HepG2 (cell line): ENCODE data around the gene SLC17A9. TPM values are rescaled to one million over a fixed set of nuclear protein-coding genes. Genes with fewer than 3 reads are reported as not detected.

Experiments used
- ATAC-seq: fragments of 200-7000 bp; cut with Tn5 transposase; 3 replicates; pipeline ENCODE4 v1.9.1; 2020; ENCODE audit warnings: mild to moderate bottlenecking, moderate library complexity
- BruUV-seq: library from RNA; stranded (reverse); fragments of 400-500 nt; replicated peaks from 2 replicates; lab custom pipeline; 2021; lab: Mats Ljungman, UMichigan
- CTCF ChIA-PET: fragments of 300-600 bp; formaldehyde crosslinking; extraction: SDS; loops from one replicate; lab custom pipeline; 2021; ENCODE audit warnings: low total read pairs, inconsistent platforms, low intra/inter-chr PET ratio; lab: Yijun Ruan, JAX
- POLR2A ChIA-PET: fragments of 350-600 bp; sonication (Branson Sonifier 250); formaldehyde crosslinking; loops from one replicate; lab custom pipeline; 2020; ENCODE audit warnings: antibody characterized with exemption, inconsistent platforms; lab: Yijun Ruan, JAX
- DNase-seq: peaks from one replicate; pipeline ENCODE4 v3.0.0-alpha.2; 2015; ENCODE audit warnings: low spot score
- FAIRE-seq: peaks from 3 replicates; lab custom pipeline; 2011; peaks lifted over from hg19 to GRCh38; lab: Jason Lieb, UNC
- H2AFZ ChIP-seq: one replicate; pipeline ENCODE4 v1.6.1; 2011; ENCODE audit warnings: low read length, inconsistent platforms
- H3K27ac ChIP-seq: fragments of 300-600 bp; 3 replicates; pipeline ENCODE4 v1.8.0; 2011; ENCODE audit warnings: mixed run types, mild to moderate bottlenecking, mixed read lengths, low read length, inconsistent platforms; ENCODE audit not compliant: insufficient read depth; ENCODE audit errors: extremely low read length
- H3K27me3 ChIP-seq, 2 experiments: fragments of 200-600 bp in 1 of 2; 2 replicates in 1 of 2; 3 replicates in 1 of 2; pipeline versions ENCODE4 v1.6.0 to v1.8.0; 2011; ENCODE audit warnings: low read length in 2 of 2, mild to moderate bottlenecking in 2 of 2, moderate library complexity in 2 of 2, inconsistent platforms in 1 of 2; ENCODE audit not compliant: insufficient read depth in 2 of 2, control insufficient read depth in 1 of 2
- H3K36me3 ChIP-seq, 2 experiments: fragments of 200-600 bp in 1 of 2; replicated peaks in 1 of 2; 2 replicates in 1 of 2; 3 replicates in 1 of 2; pipeline versions ENCODE4 v1.5.1 to v1.8.0; 2011; ENCODE audit warnings: low read length in 2 of 2, inconsistent platforms in 1 of 2; ENCODE audit not compliant: insufficient read depth in 2 of 2, control insufficient read depth in 1 of 2
- H3K4me1 ChIP-seq: 2 replicates; pipeline ENCODE4 v1.5.1; 2012; ENCODE audit warnings: low read length, inconsistent platforms; ENCODE audit not compliant: insufficient read depth
- H3K4me2 ChIP-seq: 2 replicates; pipeline ENCODE4 v1.6.0; 2011; ENCODE audit warnings: low read depth, low read length, inconsistent platforms
- H3K4me3 ChIP-seq, 3 experiments: fragments of 200-600 bp in 1 of 3; sonication (generic), shearing (Covaris generic) in 1 of 3; replicated peaks in 1 of 3; 2 replicates each; pipeline ENCODE4 v1.5.1; 2011 to 2016; ENCODE audit warnings: low read length in 3 of 3, inconsistent platforms in 2 of 3, low read depth in 2 of 3, mild to moderate bottlenecking in 2 of 3, control low read depth in 1 of 3, mixed read lengths in 1 of 3; ENCODE audit not compliant: insufficient read depth in 1 of 3
- H3K79me2 ChIP-seq: one replicate; pipeline ENCODE4 v1.6.1; 2011; ENCODE audit warnings: low read length, inconsistent platforms; ENCODE audit not compliant: insufficient read depth
- H3K9ac ChIP-seq: 2 replicates; pipeline ENCODE4 v1.6.0; 2011; ENCODE audit warnings: mild to moderate bottlenecking, low read depth, low read length, inconsistent platforms; ENCODE audit not compliant: insufficient read depth
- H3K9me3 ChIP-seq: 2 replicates; pipeline ENCODE4 v1.5.1; 2012; ENCODE audit warnings: mild to moderate bottlenecking, low read length
- H4K20me1 ChIP-seq: 2 replicates; pipeline ENCODE4 v1.6.0; 2011; ENCODE audit warnings: inconsistent platforms, mild to moderate bottlenecking, low read length, moderate library complexity; ENCODE audit not compliant: insufficient read depth
- ARHGAP35 ChIP-seq: sonication (generic); formaldehyde crosslinking; IDR thresholded peaks from 2 replicates; pipeline ENCODE4 v1.9.0; 2022; ENCODE audit warnings: mild to moderate bottlenecking, inconsistent platforms, moderate library complexity, missing genetic modification reagents, borderline replicate concordance
- CAMTA2 ChIP-seq: sonication (generic); formaldehyde crosslinking; IDR thresholded peaks from 2 replicates; pipeline ENCODE4 v1.4.0; 2020; ENCODE audit warnings: mild to moderate bottlenecking, missing genetic modification reagents, borderline replicate concordance
- EED ChIP-seq: sonication (generic); formaldehyde crosslinking; IDR thresholded peaks from 2 replicates; pipeline ENCODE4 v1.5.0; 2020; ENCODE audit warnings: mild to moderate bottlenecking, missing genetic modification reagents
- FOXK2 ChIP-seq: fragments of 450-650 bp; IDR thresholded peaks from 2 replicates; pipeline ENCODE4 v1.6.1; 2016
- HOXA5 ChIP-seq: sonication (generic); formaldehyde crosslinking; IDR thresholded peaks from 2 replicates; pipeline ENCODE4 v1.4.0; 2020; ENCODE audit warnings: missing genetic modification reagents
- ISX ChIP-seq: sonication (generic); formaldehyde crosslinking; conservative IDR thresholded peaks from 2 replicates; pipeline ENCODE4 v1.5.0; 2020; ENCODE audit warnings: missing genetic modification reagents
- KDM6A ChIP-seq: IDR thresholded peaks from 2 replicates; pipeline ENCODE4 v1.6.1; 2016; ENCODE audit warnings: low read depth
- MEF2D ChIP-seq: sonication (generic); formaldehyde crosslinking; IDR thresholded peaks from 2 replicates; pipeline ENCODE4 v1.5.1; 2020; ENCODE audit warnings: mild to moderate bottlenecking, missing genetic modification reagents
- MYC ChIP-seq: sonication (generic); formaldehyde crosslinking; IDR thresholded peaks from 2 replicates; pipeline ENCODE4 v1.9.0; 2021; ENCODE audit warnings: missing genetic modification reagents, borderline replicate concordance
- NONO ChIP-seq, 2 experiments: fragments of 450-650 bp in 1 of 2; sonication (generic) in 1 of 2; formaldehyde crosslinking in 1 of 2; IDR thresholded peaks in 1 of 2; conservative IDR thresholded peaks in 1 of 2; 2 replicates each; pipeline versions ENCODE4 v1.6.1 to v1.8.0; 2017 to 2022; ENCODE audit warnings: mild to moderate bottlenecking in 1 of 2, missing genetic modification reagents in 1 of 2, moderate library complexity in 1 of 2
- PHF20 ChIP-seq: sonication (generic); formaldehyde crosslinking; IDR thresholded peaks from 2 replicates; pipeline ENCODE4 v1.5.0; 2020; ENCODE audit warnings: mild to moderate bottlenecking, missing genetic modification reagents
- POLR2A ChIP-seq, 2 experiments: IDR thresholded peaks; 2 replicates each; pipeline ENCODE4 v1.6.1; 2011; ENCODE audit warnings: low read depth in 2 of 2, low read length in 2 of 2, mild to moderate bottlenecking in 1 of 2, moderate library complexity in 1 of 2; ENCODE audit not compliant: insufficient read depth in 1 of 2
- RXRA ChIP-seq: sonication (generic); formaldehyde crosslinking; IDR thresholded peaks from 2 replicates; pipeline ENCODE4 v1.5.1; 2020; ENCODE audit warnings: missing genetic modification reagents
- TEAD3 ChIP-seq: optimal IDR thresholded peaks from 2 replicates; pipeline ENCODE3; 2016; ENCODE audit warnings: borderline replicate concordance
- XBP1 ChIP-seq: sonication (generic); formaldehyde crosslinking; IDR thresholded peaks from 2 replicates; pipeline ENCODE4 v1.5.0; 2020; ENCODE audit warnings: missing genetic modification reagents
- ZFYVE20 ChIP-seq: sonication (generic); formaldehyde crosslinking; IDR thresholded peaks from 2 replicates; pipeline ENCODE4 v1.8.0; 2023; ENCODE audit warnings: low read depth, mild to moderate bottlenecking, moderate library complexity, missing genetic modification reagents, borderline replicate concordance
- ZNF143 ChIP-seq: sonication (generic); formaldehyde crosslinking; IDR thresholded peaks from 2 replicates; pipeline ENCODE4 v1.4.0; 2020; ENCODE audit warnings: missing genetic modification reagents
- ZNF556 ChIP-seq: sonication (generic); formaldehyde crosslinking; IDR thresholded peaks from 2 replicates; pipeline ENCODE4 v1.4.0; 2020; ENCODE audit warnings: mild to moderate bottlenecking, missing genetic modification reagents, borderline replicate concordance
- ZNF605 ChIP-seq: sonication (generic); formaldehyde crosslinking; IDR thresholded peaks from 2 replicates; pipeline ENCODE4 v1.8.0; 2022; ENCODE audit warnings: mild to moderate bottlenecking, missing genetic modification reagents
- WGBS: methylation state at CpG from one replicate; pipeline ENCODE4 v1.1.6; 2017; ENCODE audit warnings: low lambda C conversion rate; 5-methylcytosine and 5-hydroxymethylcytosine counted together
- in situ Hi-C: cut with HindIII; loops from 2 replicates; pipeline ENCODE4 v1.10.0; 2017; ENCODE audit warnings: low pct_unique_long_range_greater_than_20kb; ENCODE audit not compliant: extremely low pct_ligation_motif_present
- intact Hi-C: fragments of 100-400 bp; cut with micrococcal nuclease; formaldehyde crosslinking; loops from one replicate; pipeline ENCODE4 v1.10.0; 2022; ENCODE audit not compliant: unreplicated experiment
- polyA plus RNA-seq, 8 experiments: library from polyadenylated mRNA; depleted of rRNA in 3 of 8; stranded (reverse) in 7 of 8; unstranded in 1 of 8; fragments of >200 nt; fragmentation: Illumina TruSeq in 4 of 8; extraction: Trizol in 4 of 8; gene quantifications; 2 replicates each; pipeline versions ENCODE4 v1.2.1 to v1.2.3, GENCODE V29; 2011 to 2016; ENCODE audit warnings: low read depth in 4 of 8, missing spikeins in 1 of 8, mixed read lengths in 1 of 8; ENCODE audit not compliant: insufficient read depth in 1 of 8
- total RNA-seq, 5 experiments: library from RNA; depleted of rRNA; stranded (reverse); fragments of >200 nt; fragmentation: Illumina TruSeq; extraction: Trizol; gene quantifications; 2 replicates each; pipeline ENCODE4 v1.2.3, GENCODE V29; 2016; ENCODE audit warnings: low read depth in 1 of 5
- TF ChIP-seq, protein P1 (sequence below): sonication (generic); formaldehyde crosslinking; IDR thresholded peaks from 2 replicates; pipeline ENCODE4 v1.8.0; 2022; ENCODE audit warnings: mild to moderate bottlenecking, missing genetic modification reagents, moderate library complexity
- TF ChIP-seq, protein P2 (sequence below): sonication (generic); formaldehyde crosslinking; IDR thresholded peaks from 2 replicates; pipeline ENCODE4 v1.4.0; 2020; ENCODE audit warnings: missing genetic modification reagents, borderline replicate concordance
- TF ChIP-seq, protein P3 (sequence below): sonication (generic); formaldehyde crosslinking; IDR thresholded peaks from 2 replicates; pipeline ENCODE4 v1.8.1; 2023; ENCODE audit warnings: mild to moderate bottlenecking, missing genetic modification reagents, borderline replicate concordance

The SLC17A9 gene
- total and polyA plus RNA-seq, 2 of the 13 experiments (the other 11 are each of a cell fraction or from before 2014, with no cell fraction given): 110 to 191 TPM

DNA sequence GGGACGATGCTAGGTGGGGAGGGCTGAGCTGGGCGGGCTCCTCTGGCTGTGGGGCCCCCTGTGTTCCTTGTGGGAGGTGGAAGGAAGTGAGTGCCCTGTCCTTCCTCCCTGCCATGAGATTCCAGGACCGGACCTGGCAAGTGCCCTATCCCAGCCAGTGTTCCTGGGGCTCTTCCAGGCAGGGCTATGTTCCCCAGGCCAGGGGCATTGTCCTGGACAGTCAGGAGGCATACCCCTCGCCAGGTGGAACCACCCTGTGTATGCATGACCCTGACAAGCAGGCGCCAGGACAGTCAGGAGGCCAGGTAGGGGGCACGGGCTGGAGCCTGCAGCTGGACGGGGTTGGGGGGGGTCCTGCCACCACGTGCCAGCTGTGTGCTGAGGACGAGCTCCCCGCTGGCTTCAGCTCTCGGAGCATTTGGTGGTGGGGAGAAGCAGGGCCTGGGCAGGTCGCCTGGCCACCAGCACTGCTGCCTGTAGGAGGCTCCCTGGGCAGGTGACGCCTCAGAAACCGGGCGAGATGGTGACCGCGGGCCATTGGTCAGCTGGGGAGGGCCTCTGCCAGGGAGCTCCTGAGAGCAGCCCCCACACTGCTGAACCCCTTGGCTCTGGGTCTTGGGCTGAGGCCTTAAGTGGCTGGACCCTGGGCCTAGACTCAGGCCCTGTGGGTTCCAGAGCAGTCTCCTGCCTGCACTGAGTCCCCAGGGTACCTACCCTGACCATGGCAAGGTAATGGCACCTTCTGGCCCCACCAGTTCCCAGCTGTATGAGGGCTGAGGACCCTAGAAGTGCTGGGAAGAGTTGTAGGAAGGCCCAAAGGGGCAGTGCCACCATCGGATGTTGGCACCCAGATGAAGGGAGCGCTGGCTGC lies 694 bp downstream of the SLC17A9 start:
- Histone ChIP-seq H3K36me3 (peaks cover 24 to 45% of the 10 kb centered on the region in 2 experiments), H2AFZ (no peak overlapping the region), H3K9ac (peak overlapping the region; percentile 95), H3K4me1 (peaks cover 76% of the 10 kb centered on the region), H4K20me1 (peaks cover 26% of the 10 kb centered on the region), H3K9me3 (no peaks in the 10 kb centered on the region), H3K4me2 (peak overlapping the region; percentile 100), H3K27me3 (no peaks in the 10 kb centered on the region; a peak in 1 of 5 replicates), H3K4me3 (peak overlapping the region; percentile 74 to 95 (median 78)), H3K27ac (peak overlapping the region; percentile 93), H3K79me2 (peaks cover 61% of the 10 kb centered on the region)
- 2% methylated on average over 13 of the region's 19 CpGs for WGBS
- ChIA-PET CTCF (no interaction called here), POLR2A (interaction anchor here (0.6 to 8.8 kb wide), 25 partner anchors 9 to 887 kb away, joined by 3 to 205 read pairs (median 7); partner anchors contain the start of genes DIDO1, GID8 and TCFL5)
- ATAC-seq (peak; percentile 23), FAIRE-seq (no peak), DNase-seq (peak; percentile 59)
- BruUV-seq: TSS peak; percentile 79
- intact Hi-C loops (loop anchor here (5.0 kb wide), 1 partner anchor 51 kb away; no protein-coding TSS in a partner anchor), in situ Hi-C loops (no loop called here)
- peak; percentile 37 for TF ChIP-seq TEAD3 (CRISPR knock-in tag)
- TF ChIP-seq, protein P1, sequence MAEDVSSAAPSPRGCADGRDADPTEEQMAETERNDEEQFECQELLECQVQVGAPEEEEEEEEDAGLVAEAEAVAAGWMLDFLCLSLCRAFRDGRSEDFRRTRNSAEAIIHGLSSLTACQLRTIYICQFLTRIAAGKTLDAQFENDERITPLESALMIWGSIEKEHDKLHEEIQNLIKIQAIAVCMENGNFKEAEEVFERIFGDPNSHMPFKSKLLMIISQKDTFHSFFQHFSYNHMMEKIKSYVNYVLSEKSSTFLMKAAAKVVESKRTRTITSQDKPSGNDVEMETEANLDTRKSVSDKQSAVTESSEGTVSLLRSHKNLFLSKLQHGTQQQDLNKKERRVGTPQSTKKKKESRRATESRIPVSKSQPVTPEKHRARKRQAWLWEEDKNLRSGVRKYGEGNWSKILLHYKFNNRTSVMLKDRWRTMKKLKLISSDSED: peak; percentile 89
- peak; percentile 73 for TF ChIP-seq EED
- no peak for TF ChIP-seq NONO (IDR thresholded peaks at IDR 0.05)
- no peak for TF ChIP-seq NONO (CRISPR knock-in tag; conservative IDR thresholded peaks at IDR 0.05)
- no peak for TF ChIP-seq XBP1 (CRISPR knock-in tag)
- no peak for TF ChIP-seq HOXA5
- peak; percentile 99 for TF ChIP-seq CAMTA2 (CRISPR knock-in tag)
- TF ChIP-seq FOXK2: no peak
- TF ChIP-seq MEF2D (CRISPR knock-in tag): peak; percentile 70; the same call in 1 of the 2 replicates
- peak; percentile 71; the same call in 1 of the 2 replicates for TF ChIP-seq ISX (CRISPR knock-in tag)
- TF ChIP-seq, protein P2, sequence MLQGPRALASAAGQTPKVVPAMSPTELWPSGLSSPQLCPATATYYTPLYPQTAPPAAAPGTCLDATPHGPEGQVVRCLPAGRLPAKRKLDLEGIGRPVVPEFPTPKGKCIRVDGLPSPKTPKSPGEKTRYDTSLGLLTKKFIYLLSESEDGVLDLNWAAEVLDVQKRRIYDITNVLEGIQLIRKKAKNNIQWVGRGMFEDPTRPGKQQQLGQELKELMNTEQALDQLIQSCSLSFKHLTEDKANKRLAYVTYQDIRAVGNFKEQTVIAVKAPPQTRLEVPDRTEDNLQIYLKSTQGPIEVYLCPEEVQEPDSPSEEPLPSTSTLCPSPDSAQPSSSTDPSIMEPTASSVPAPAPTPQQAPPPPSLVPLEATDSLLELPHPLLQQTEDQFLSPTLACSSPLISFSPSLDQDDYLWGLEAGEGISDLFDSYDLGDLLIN: peak; percentile 52; the same call in 1 of the 2 replicates
- TF ChIP-seq KDM6A (CRISPR knock-in tag): no peak
- TF ChIP-seq ZNF143: no peak; the same call in 1 of the 2 replicates
- TF ChIP-seq, protein P3, sequence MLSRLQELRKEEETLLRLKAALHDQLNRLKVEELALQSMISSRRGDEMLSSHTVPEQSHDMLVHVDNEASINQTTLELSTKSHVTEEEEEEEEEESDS: no peak
- TF ChIP-seq PHF20 (CRISPR knock-in tag): no peak; the same call in 1 of the 2 replicates
- TF ChIP-seq RXRA (CRISPR knock-in tag): peak; percentile 69; the same call in 1 of the 2 replicates
- TF ChIP-seq ZNF556 (CRISPR knock-in tag): peak; percentile 12; the same call in 1 of the 2 replicates
- peak in 1 of 2 experiments; percentile 82; a peak in 2 of 4 replicates for TF ChIP-seq POLR2A (IDR thresholded peaks at IDR 0.05; ENCODE audit: insufficient read depth in 1 of 2, low read depth in 2 of 2, low read length in 2 of 2)
- TF ChIP-seq ARHGAP35 (CRISPR knock-in tag): 0 out of 2 replicates have a peak, but pooled peaks have one; percentile 58
- TF ChIP-seq ZFYVE20 (CRISPR knock-in tag): peak; percentile 89; the same call in 1 of the 2 replicates
- TF ChIP-seq ZNF605 (CRISPR knock-in tag): no peak
- peak; percentile 64; the same call in 1 of the 2 replicates for TF ChIP-seq MYC (CRISPR knock-in tag)
